ENCODE results near the gene IRF4. TPM values are rescaled to one million over a fixed set of nuclear protein-coding genes. Genes with fewer than 3 reads are reported as not detected.
"Not testable (repeated sequence)": the region's sequence is repeated elsewhere in the genome, so short reads cannot be mapped to it uniquely, and the experiment has no call there.

Gene IRF4
- total and polyA plus RNA-seq, 2 donors = 0.30 to 2.0 TPM

- Histone ChIP-seq H3K4me1 (ENCODE audit: insufficient read depth) (no peaks in the 10 kb centered on the region), H3K36me3 (ENCODE audit: insufficient read depth) (no peaks in the 10 kb centered on the region), H3K4me3 (ENCODE audit: low read depth, low read length) (no peak overlapping the region), H3K27ac (ENCODE audit: low read depth) (no peak overlapping the region)
- DNase-seq (ENCODE audit: extremely low spot score) = no peak
- WGBS = 85% methylated on average over 15 of the region's 15 CpGs
These were observed 19.2 kb downstream of the IRF4 start for GRCh38 chr6:410555-411395.

- Histone ChIP-seq H3K4me1 (ENCODE audit: insufficient read depth) (no peaks in the 10 kb centered on the region), H3K4me3 (ENCODE audit: low read depth, low read length) (no peak overlapping the region), H3K36me3 (ENCODE audit: insufficient read depth) (no peaks in the 10 kb centered on the region), H3K27ac (ENCODE audit: low read depth) (no peak overlapping the region)
- WGBS = 28% methylated on average over 10 of the region's 10 CpGs
- DNase-seq (ENCODE audit: extremely low spot score) = no peak
These were observed 20.0 kb downstream of the IRF4 start for GRCh38 chr6:411402-412145.

- Histone ChIP-seq H3K4me1 (ENCODE audit: insufficient read depth) (no peaks in the 10 kb centered on the region), H3K27ac (ENCODE audit: low read depth) (no peak overlapping the region), H3K4me3 (ENCODE audit: low read depth, low read length) (no peak overlapping the region), H3K36me3 (ENCODE audit: insufficient read depth) (no peaks in the 10 kb centered on the region)
- DNase-seq (ENCODE audit: extremely low spot score) = no peak
- 72% methylated on average over 3 of the region's 3 CpGs for WGBS
These were observed 20.8 kb downstream of the IRF4 start for GRCh38 chr6:412146-412886.

DNA sequence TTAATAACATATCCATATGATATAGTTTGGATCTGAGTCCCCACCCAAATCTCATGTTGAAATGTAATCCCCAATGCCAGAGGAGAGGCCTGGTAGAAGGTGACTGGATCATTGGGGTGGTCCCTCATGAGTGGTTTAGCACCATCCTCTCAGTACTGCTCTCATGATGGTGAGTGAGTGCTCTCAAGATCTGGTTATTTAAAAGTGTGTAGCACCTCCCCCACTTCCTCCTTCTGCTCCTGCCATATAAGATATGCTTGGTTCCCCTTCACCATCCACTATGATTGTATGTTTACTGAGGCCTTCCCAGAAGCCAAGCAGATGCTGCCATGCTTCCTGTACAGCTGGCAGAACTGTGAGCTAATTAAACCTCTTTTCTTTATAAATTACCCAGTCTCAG lies 22.9 kb downstream of the IRF4 start:
- H3K36me3 ChIP-seq (ENCODE audit: insufficient read depth) = no peaks in the 10 kb centered on the region
- H3K27ac ChIP-seq (ENCODE audit: low read depth) = no peak overlapping the region
- H3K4me1 ChIP-seq (ENCODE audit: insufficient read depth) = no peaks in the 10 kb centered on the region
- H3K4me3 ChIP-seq (ENCODE audit: low read depth, low read length) = no peak overlapping the region
- DNase-seq (ENCODE audit: extremely low spot score) = no peak

- DNase-seq (ENCODE audit: extremely low spot score) = no peak
- WGBS = 96% methylated on average over 3 of the region's 3 CpGs
- no peak overlapping the region for H3K4me3 ChIP-seq (ENCODE audit: low read depth, low read length)
These were observed 23.5 kb downstream of the IRF4 start for GRCh38 chr6:415087-415486.

GRCh38 chr6:421211-421610 lies 29.7 kb downstream of the IRF4 start:
- H3K27ac ChIP-seq (ENCODE audit: low read depth) = no peak overlapping the region
- H3K36me3 ChIP-seq (ENCODE audit: insufficient read depth) = no peaks in the 10 kb centered on the region
- H3K4me3 ChIP-seq (ENCODE audit: low read depth, low read length) = no peak overlapping the region
- DNase-seq (ENCODE audit: extremely low spot score) = no peak
- 94% methylated on average over 7 of the region's 7 CpGs for WGBS
- H3K4me1 ChIP-seq (ENCODE audit: insufficient read depth) = no peaks in the 10 kb centered on the region

More at GRCh38 chr6:415087-415486, 23.5 kb downstream of the IRF4 start:
- H3K4me1 ChIP-seq (ENCODE audit: insufficient read depth) = no peaks in the 10 kb centered on the region
- H3K36me3 ChIP-seq (ENCODE audit: insufficient read depth) = no peaks in the 10 kb centered on the region
- H3K27ac ChIP-seq (ENCODE audit: low read depth) = no peak overlapping the region

DNA sequence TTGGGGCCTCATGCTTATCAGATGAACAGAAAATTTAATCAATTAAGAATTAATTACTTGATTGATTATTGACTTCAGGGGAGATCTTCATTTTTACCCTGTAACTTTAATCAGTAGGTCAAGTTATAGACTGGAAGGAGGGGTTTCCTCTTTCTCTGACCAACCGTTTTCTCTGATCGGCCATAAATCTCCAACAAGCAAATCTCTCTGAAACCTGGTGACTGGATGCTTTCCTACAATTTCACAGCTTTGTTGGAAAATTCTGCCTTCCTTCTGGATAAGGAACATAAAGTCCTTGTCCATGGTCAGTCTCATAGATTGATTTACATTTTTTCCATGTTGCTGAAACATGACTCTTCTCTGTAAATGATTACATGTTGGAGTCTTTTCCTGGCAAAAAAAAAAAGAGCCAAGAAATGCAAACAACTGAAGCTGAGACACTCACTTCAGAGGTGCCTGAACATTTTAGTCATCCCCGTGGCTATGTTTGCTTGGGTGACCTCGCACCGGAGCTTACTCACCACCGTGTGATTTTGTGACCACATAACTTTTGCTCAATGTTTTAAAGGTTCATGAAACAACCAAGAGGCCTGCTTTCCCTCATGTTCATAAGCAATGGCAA lies 31.0 kb downstream of the IRF4 start:
- WGBS = 34% methylated on average over 6 of the region's 6 CpGs
- DNase-seq (ENCODE audit: extremely low spot score) = no peak
- no peaks in the 10 kb centered on the region for H3K36me3 ChIP-seq (ENCODE audit: insufficient read depth)
- no peak overlapping the region for H3K27ac ChIP-seq (ENCODE audit: low read depth)
- no peaks in the 10 kb centered on the region for H3K4me1 ChIP-seq (ENCODE audit: insufficient read depth)
- H3K4me3 ChIP-seq (ENCODE audit: low read depth, low read length) = no peak overlapping the region

DNA sequence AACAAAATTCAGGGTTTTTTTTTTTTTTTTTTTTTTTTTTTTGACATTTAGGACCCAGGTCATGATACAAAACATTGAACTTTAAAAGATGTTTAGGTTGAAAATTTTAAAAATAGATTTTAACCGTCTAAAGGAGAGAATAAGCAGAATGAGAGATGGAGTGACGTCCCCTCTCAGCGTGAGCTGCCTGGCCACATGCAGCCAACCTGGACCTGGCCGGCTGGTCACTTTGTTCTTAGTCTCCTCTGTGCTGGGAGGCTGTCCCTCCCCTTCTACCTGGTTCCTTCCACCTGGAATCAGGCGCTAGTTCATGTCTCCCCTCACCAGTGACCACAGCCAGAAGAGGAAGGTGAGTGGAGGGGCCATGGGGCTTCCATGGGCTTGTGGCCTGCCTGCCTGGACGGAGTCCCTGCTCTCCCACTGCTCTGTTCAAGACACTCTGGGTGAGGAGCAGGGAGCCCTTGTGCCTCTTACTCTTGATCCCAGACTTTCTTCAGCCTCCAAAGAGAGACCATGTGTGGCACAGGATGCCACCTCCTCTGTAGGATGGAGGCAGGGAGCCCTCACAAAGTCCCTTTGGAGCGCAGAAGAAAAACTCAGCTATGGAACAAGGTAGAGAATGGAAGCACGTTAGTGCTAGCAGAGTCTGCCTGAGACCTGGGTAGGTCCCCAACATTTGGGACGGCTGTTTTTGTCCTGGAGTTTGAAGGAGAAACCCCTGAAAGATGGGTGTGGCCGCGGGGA lies 31.7 kb downstream of the IRF4 start:
- H3K36me3 ChIP-seq (ENCODE audit: insufficient read depth) = no peaks in the 10 kb centered on the region
- no peak for DNase-seq (ENCODE audit: extremely low spot score)
- H3K4me1 ChIP-seq (ENCODE audit: insufficient read depth) = no peaks in the 10 kb centered on the region
- 91% methylated on average over 11 of the region's 11 CpGs for WGBS
- no peak overlapping the region for H3K4me3 ChIP-seq (ENCODE audit: low read depth, low read length)
- H3K27ac ChIP-seq (ENCODE audit: low read depth) = no peak overlapping the region

GRCh38 chr6:423799-424345 lies 32.3 kb downstream of the IRF4 start:
- DNase-seq (ENCODE audit: extremely low spot score) = no peak
- no peaks in the 10 kb centered on the region for H3K36me3 ChIP-seq (ENCODE audit: insufficient read depth)
- H3K4me3 ChIP-seq (ENCODE audit: low read depth, low read length) = no peak overlapping the region
- 96% methylated on average over 39 of the region's 39 CpGs for WGBS
- no peak overlapping the region for H3K27ac ChIP-seq (ENCODE audit: low read depth)
- H3K4me1 ChIP-seq (ENCODE audit: insufficient read depth) = no peaks in the 10 kb centered on the region

DNA sequence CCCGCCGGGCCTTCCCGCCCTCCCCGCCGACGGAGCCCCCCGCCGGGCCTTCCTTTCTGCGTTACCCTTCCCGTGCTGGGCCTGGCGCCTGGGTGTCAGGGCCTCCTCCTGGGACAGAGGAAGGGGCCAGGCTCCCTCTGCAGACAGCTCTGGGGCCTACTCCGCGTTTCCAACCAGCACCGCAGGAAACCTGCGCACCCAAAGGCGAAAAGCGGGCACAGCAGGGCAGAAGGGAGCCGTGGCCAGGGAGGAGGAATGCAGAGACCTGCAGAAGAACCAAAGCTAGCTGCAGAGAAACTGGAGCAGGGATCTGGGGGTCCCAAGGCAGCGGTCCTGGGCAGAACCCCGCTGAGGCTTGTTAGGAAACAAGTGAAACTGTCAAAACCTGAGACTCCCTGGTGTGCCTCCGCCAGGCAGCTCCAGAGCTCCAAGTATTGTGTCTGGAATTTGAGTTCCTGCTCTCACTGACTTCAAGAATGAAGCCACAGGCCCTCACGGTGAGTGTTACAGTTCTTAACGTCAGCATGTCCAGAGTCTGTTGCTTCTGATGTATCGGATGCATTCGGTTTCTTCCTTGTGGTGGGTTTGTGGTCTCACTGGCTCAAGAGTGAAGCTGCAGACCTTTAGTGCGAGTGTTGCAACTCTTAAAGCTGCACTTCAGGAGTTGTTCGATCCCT lies 33.3 kb downstream of the IRF4 start:
- no peaks in the 10 kb centered on the region for H3K36me3 ChIP-seq (ENCODE audit: insufficient read depth)
- no peak overlapping the region for H3K4me3 ChIP-seq (ENCODE audit: low read depth, low read length)
- DNase-seq (ENCODE audit: extremely low spot score) = no peak
- WGBS = 91% methylated on average over 27 of the region's 27 CpGs
- H3K4me1 ChIP-seq (ENCODE audit: insufficient read depth) = no peaks in the 10 kb centered on the region
- H3K27ac ChIP-seq (ENCODE audit: low read depth) = no peak overlapping the region

DNA sequence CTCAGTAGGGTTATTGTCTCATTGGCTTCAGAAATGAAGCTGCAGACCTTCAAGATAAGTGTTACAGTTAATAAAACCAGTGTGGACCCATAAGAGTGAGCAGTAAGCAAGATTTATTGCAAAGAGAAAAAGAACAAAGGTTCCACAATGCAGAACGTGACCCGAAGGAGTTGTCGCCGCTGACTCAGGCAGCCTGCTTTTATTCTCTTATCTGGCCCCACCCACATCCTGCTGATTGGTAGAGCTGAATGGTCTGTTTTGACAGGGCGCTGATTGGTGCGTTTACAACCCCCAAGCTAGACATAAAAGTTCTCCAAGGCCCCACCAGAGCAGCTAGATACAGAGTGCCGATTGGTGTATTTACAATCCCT lies 33.9 kb downstream of the IRF4 start:
- H3K27ac ChIP-seq (ENCODE audit: low read depth); H3K4me1 ChIP-seq (ENCODE audit: insufficient read depth); H3K36me3 ChIP-seq (ENCODE audit: insufficient read depth); H3K4me3 ChIP-seq (ENCODE audit: low read depth, low read length); DNase-seq (ENCODE audit: extremely low spot score): not testable (repeated sequence)
- WGBS = 76% methylated on average over 7 of the region's 7 CpGs

DNA sequence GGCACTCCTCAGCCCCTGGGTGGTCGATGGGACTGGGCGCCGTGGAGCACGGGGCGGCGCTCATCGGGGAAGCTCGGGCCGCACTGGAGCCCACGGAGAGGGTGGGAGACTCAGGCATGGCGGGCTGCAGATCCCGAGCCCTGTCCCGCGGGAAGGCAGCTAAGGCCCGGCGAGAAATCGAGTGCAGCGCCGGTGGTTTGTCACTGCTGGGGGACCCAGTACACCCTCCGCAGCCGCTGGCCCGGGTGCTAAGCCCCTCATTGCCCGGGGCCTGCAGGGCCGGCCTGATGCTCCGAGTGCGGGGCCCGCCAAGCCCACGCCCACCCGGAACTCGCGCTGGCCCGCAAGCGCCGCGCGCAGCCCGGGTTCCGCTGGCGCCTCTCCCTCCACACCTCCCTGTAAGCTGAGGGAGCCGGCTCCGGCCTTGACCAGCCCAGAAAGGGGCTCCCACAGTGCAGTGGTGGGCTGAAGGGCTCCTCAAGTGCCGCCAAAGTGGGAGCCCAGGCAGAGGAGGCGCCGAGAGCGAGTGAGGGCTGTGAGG lies 34.7 kb downstream of the IRF4 start:
- not testable (repeated sequence) for DNase-seq (ENCODE audit: extremely low spot score); H3K27ac ChIP-seq (ENCODE audit: low read depth); H3K4me3 ChIP-seq (ENCODE audit: low read depth, low read length); H3K36me3 ChIP-seq (ENCODE audit: insufficient read depth); H3K4me1 ChIP-seq (ENCODE audit: insufficient read depth)
- 96% methylated on average over 45 of the region's 45 CpGs for WGBS
